ENCODE data around the gene GLB1L. TPM values are rescaled to one million over a fixed set of nuclear protein-coding genes. Genes with fewer than 3 reads are reported as not detected.

GLB1L gene
- polyA plus RNA-seq, 1 donor (not counting 4 experiments of a cell fraction or from before 2014, with no cell fraction given), result 5.2 TPM

DNA sequence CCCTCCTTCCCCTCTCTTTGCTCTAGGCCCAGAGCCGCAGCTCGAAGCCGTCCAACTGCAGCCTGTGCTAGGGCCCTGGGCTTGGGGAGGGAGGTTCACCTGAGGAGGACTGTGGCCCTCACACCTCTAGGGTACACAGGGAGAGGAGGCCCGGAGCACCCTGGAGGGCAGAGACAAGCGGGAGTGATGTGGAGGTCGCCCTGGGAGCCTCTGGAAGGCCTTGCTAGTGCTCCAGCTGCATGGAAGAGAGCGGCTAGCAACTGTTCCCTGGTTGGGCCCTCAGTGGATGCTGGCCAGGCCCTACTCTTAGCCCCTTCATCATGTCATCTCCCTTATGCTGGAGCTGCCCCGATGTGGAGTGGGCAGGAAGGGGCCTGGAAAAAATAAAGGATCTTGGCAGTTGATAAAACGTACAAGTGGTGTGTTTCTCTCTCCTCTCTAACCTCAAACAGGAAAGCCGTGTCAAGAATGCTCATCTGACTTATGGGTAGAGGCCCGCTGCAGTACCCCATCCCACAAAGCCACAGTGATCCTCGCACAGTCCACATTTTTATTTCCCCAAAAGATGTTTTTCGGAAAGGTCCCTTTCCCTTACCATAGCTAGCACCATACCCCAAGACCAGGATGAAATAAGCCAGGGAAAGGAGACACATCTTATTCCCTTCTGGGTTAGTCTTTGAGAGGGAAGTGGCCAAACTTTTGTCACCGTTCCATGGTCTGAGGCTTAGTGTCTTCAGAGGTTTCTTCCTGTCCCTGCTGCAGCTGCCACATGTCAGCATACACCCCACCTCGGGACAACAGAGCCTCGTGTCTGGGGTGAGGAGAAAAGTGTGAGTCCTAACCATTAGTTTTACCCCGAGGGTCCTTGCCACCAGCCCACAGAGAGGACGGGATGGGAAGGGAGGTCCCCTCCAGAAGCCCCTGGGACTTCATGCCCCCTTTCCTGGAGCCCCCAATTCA, 35.7 kb downstream of the GLB1L start:
- H3K4me3 ChIP-seq (ENCODE audit: control insufficient read depth in 2 of 3, extremely low read depth in 1 of 3, insufficient read depth in 2 of 3, low read depth in 1 of 3, low read length in 3 of 3), result no peak overlapping the region
- no peaks in the 10 kb centered on the region for H4K20me1 ChIP-seq (ENCODE audit: control insufficient read depth, extremely low read depth, insufficient read depth, low read length)
- TF ChIP-seq, protein P1, sequence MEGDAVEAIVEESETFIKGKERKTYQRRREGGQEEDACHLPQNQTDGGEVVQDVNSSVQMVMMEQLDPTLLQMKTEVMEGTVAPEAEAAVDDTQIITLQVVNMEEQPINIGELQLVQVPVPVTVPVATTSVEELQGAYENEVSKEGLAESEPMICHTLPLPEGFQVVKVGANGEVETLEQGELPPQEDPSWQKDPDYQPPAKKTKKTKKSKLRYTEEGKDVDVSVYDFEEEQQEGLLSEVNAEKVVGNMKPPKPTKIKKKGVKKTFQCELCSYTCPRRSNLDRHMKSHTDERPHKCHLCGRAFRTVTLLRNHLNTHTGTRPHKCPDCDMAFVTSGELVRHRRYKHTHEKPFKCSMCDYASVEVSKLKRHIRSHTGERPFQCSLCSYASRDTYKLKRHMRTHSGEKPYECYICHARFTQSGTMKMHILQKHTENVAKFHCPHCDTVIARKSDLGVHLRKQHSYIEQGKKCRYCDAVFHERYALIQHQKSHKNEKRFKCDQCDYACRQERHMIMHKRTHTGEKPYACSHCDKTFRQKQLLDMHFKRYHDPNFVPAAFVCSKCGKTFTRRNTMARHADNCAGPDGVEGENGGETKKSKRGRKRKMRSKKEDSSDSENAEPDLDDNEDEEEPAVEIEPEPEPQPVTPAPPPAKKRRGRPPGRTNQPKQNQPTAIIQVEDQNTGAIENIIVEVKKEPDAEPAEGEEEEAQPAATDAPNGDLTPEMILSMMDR (optimal IDR thresholded peaks at IDR 0.05 in 1 of 3, IDR thresholded peaks at IDR 0.05 in 1 of 3, conservative IDR thresholded peaks at IDR 0.05 in 1 of 3; ENCODE audit: extremely low read depth in 1 of 3, insufficient read depth in 2 of 3, low read length in 3 of 3), result no peak
- no peak for TF ChIP-seq EZH2 (IDR thresholded peaks at IDR 0.05; ENCODE audit: low read length)
- no peaks in the 10 kb centered on the region for H3K79me2 ChIP-seq (ENCODE audit: control insufficient read depth, insufficient read depth, low read length)
- DNase-seq (ENCODE audit: low read depth, low spot score) (no peak), FAIRE-seq (no peak)
- H3K27ac ChIP-seq (ENCODE audit: control insufficient read depth, insufficient read depth, low read length), result no peak overlapping the region
- peaks cover 16% of the 10 kb centered on the region for H3K4me1 ChIP-seq (ENCODE audit: control insufficient read depth, extremely low read depth, insufficient read depth, low read length)
- H3K9me3 ChIP-seq (ENCODE audit: control insufficient read depth, low read depth, low read length), result no peaks in the 10 kb centered on the region
- H3K4me2 ChIP-seq (ENCODE audit: control insufficient read depth, extremely low read depth, insufficient read depth, low read depth, low read length), result no peak overlapping the region
- H3K9ac ChIP-seq (ENCODE audit: control insufficient read depth, extremely low read depth, insufficient read depth, low read length), result no peak overlapping the region
- peaks cover 23 to 25% of the 10 kb centered on the region in 2 experiments for H3K36me3 ChIP-seq (ENCODE audit: control insufficient read depth in 2 of 2, extremely low read depth in 1 of 2, insufficient read depth in 2 of 2, low read length in 2 of 2)
- dilution Hi-C loops (cut with MboI; ENCODE audit: extremely low pct_ligation_motif_present, low sequenced_read_pairs), result no loop called here
- H3K9me1 ChIP-seq (ENCODE audit: control insufficient read depth, extremely low read depth, insufficient read depth, low read length), result no peaks in the 10 kb centered on the region
- H2AFZ ChIP-seq (ENCODE audit: control insufficient read depth, low read length), result no peak overlapping the region
- no peaks in the 10 kb centered on the region for H3K27me3 ChIP-seq (ENCODE audit: control insufficient read depth, extremely low read depth, insufficient read depth, low read length)

DNA sequence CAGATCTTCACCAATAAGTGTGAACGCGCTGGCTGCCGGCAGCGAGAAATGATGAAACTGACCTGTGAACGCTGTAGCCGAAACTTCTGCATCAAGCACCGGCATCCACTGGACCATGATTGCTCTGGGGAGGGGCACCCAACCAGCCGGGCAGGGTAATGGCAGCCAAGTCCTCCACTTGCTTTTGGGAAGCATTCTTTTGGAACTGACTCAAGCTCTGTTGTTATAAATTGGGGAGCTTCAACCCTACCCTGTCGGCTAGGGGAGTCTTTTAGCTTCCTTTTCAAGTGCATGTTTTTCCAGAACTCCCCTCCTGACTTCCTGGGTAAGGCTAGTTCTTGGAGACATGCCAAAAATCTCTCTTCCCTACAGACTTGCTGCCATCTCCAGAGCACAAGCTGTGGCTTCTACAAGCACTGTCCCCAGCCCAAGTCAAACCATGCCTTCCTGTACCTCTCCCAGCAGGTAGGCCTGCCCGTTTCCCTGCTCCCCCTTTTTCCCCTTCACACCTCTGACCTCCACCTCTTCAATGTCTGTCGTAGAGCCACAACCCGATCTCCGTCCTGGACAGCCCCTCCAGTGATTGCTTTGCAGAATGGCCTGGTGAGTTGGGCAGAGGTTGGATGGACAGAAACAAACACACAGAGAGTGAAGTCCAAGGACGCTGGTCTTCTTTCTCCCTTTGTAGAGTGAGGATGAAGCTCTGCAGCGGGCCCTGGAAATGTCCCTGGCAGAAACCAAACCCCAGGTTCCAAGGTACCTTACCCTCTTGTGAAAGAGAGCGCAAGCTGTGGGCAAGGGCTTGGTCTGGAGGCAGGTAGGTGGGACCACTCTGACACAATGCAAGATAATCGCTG, 37.1 kb downstream of the GLB1L start:
- DNase-seq (ENCODE audit: low read depth, low spot score) (no peak), FAIRE-seq (no peak)
- Histone ChIP-seq H4K20me1 (ENCODE audit: control insufficient read depth, extremely low read depth, insufficient read depth, low read length) (no peaks in the 10 kb centered on the region), H3K27ac (ENCODE audit: control insufficient read depth, insufficient read depth, low read length) (no peak overlapping the region), H3K9me1 (ENCODE audit: control insufficient read depth, extremely low read depth, insufficient read depth, low read length) (no peaks in the 10 kb centered on the region), H3K4me2 (ENCODE audit: control insufficient read depth, extremely low read depth, insufficient read depth, low read depth, low read length) (peak overlapping the region; percentile 84), H3K36me3 (ENCODE audit: control insufficient read depth in 2 of 2, extremely low read depth in 1 of 2, insufficient read depth in 2 of 2, low read length in 2 of 2) (peaks cover 16 to 21% of the 10 kb centered on the region in 2 experiments), H3K79me2 (ENCODE audit: control insufficient read depth, insufficient read depth, low read length) (no peaks in the 10 kb centered on the region), H3K4me3 (ENCODE audit: control insufficient read depth in 2 of 3, extremely low read depth in 1 of 3, insufficient read depth in 2 of 3, low read depth in 1 of 3, low read length in 3 of 3) (no peak overlapping the region), H2AFZ (ENCODE audit: control insufficient read depth, low read length) (no peak overlapping the region), H3K9me3 (ENCODE audit: control insufficient read depth, low read depth, low read length) (no peaks in the 10 kb centered on the region), H3K4me1 (ENCODE audit: control insufficient read depth, extremely low read depth, insufficient read depth, low read length) (peaks cover 16% of the 10 kb centered on the region), H3K9ac (ENCODE audit: control insufficient read depth, extremely low read depth, insufficient read depth, low read length) (no peak overlapping the region), H3K27me3 (ENCODE audit: control insufficient read depth, extremely low read depth, insufficient read depth, low read length) (no peaks in the 10 kb centered on the region)
- dilution Hi-C loops (cut with MboI; ENCODE audit: extremely low pct_ligation_motif_present, low sequenced_read_pairs), result no loop called here
- TF ChIP-seq EZH2 (IDR thresholded peaks at IDR 0.05; ENCODE audit: low read length), result no peak
- TF ChIP-seq, protein P1 (optimal IDR thresholded peaks at IDR 0.05 in 1 of 3, IDR thresholded peaks at IDR 0.05 in 1 of 3, conservative IDR thresholded peaks at IDR 0.05 in 1 of 3; ENCODE audit: extremely low read depth in 1 of 3, insufficient read depth in 2 of 3, low read length in 3 of 3), result no peak
